PFSK-1 (cell line): ENCODE data around the gene CACNB3.

ENCODE experiments used
- FOXP2 ChIP-seq: optimal IDR thresholded peaks from 2 replicates; pipeline ENCODE3; 2011; ENCODE audit warnings: borderline replicate concordance, control low read depth, inconsistent platforms; ENCODE audit not compliant: insufficient read depth; ENCODE audit errors: extremely low read length, extremely low read depth
- POLR2AphosphoS5 ChIP-seq: IDR thresholded peaks from 2 replicates; pipeline ENCODE4 v1.6.1; 2012; ENCODE audit warnings: low read depth, mild to moderate bottlenecking, control low read depth, low read length, moderate library complexity
- SIN3A ChIP-seq: IDR thresholded peaks from 2 replicates; pipeline ENCODE4 v1.6.1; 2012; ENCODE audit warnings: mild to moderate bottlenecking, low read length, moderate library complexity, borderline replicate concordance; ENCODE audit not compliant: insufficient read depth
- TAF1 ChIP-seq: IDR thresholded peaks from 2 replicates; pipeline ENCODE4 v1.6.1; 2012; ENCODE audit warnings: low read length, control low read depth, borderline replicate concordance; ENCODE audit not compliant: insufficient read depth
- TF ChIP-seq, protein P1 (sequence below), 2 experiments: IDR thresholded peaks; 2 replicates each; pipeline versions ENCODE4 v1.6.1 to v1.8.0; 2011 to 2012; ENCODE audit warnings: low read depth in 2 of 2, low read length in 2 of 2, control low read depth in 1 of 2, inconsistent platforms in 1 of 2, mild to moderate bottlenecking in 1 of 2, moderate library complexity in 1 of 2; ENCODE audit not compliant: insufficient read depth in 1 of 2

DNA sequence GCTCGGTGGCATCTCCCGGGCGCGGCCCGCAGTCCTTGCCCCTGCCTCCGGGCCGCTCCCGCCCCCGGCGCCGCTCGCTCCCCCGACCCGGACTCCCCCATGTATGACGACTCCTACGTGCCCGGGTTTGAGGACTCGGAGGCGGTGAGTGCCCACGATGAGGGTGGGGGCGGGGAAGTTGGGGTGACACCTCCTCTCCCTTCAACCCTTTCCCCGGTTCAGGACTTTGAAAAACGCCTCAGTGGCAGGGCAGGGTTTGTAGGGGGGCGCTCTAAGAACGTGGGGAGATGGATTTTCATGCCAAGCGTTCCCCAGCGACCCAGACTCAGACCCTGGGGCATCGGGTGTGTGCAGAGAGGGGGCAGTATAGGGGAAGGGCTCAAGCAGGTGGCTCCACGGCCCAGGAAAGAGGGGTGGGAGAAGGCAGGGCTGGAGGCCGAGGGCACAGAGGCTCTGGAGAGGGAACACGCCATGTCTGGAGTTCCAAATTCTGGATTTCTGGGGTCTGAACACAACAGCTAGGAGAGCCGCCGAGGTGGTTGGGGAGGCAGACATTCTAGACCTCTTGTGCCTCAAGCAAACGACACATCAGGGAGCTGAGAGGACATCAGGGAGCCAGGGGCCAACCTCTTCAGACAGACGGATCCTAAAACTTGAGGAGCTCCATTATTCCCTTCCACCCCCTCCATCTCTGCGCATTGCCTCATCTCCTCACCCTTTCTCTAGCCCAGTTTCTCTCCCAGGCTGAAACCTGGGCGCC is 715 bp downstream of the CACNB3 start:
- TF ChIP-seq POLR2AphosphoS5: no peak
- TF ChIP-seq, protein P1, sequence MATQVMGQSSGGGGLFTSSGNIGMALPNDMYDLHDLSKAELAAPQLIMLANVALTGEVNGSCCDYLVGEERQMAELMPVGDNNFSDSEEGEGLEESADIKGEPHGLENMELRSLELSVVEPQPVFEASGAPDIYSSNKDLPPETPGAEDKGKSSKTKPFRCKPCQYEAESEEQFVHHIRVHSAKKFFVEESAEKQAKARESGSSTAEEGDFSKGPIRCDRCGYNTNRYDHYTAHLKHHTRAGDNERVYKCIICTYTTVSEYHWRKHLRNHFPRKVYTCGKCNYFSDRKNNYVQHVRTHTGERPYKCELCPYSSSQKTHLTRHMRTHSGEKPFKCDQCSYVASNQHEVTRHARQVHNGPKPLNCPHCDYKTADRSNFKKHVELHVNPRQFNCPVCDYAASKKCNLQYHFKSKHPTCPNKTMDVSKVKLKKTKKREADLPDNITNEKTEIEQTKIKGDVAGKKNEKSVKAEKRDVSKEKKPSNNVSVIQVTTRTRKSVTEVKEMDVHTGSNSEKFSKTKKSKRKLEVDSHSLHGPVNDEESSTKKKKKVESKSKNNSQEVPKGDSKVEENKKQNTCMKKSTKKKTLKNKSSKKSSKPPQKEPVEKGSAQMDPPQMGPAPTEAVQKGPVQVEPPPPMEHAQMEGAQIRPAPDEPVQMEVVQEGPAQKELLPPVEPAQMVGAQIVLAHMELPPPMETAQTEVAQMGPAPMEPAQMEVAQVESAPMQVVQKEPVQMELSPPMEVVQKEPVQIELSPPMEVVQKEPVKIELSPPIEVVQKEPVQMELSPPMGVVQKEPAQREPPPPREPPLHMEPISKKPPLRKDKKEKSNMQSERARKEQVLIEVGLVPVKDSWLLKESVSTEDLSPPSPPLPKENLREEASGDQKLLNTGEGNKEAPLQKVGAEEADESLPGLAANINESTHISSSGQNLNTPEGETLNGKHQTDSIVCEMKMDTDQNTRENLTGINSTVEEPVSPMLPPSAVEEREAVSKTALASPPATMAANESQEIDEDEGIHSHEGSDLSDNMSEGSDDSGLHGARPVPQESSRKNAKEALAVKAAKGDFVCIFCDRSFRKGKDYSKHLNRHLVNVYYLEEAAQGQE (IDR thresholded peaks at IDR 0.05; ENCODE audit: insufficient read depth in 1 of 2, low read depth in 2 of 2, low read length in 2 of 2): no peak
- no peak for TF ChIP-seq TAF1
- TF ChIP-seq SIN3A: no peak
- no peak for TF ChIP-seq FOXP2
